Muscle of leg (tissue), 11 donors: Measurements from ENCODE around the gene HLA-DRB1. TPM values are rescaled to one million over a fixed set of nuclear protein-coding genes. Genes with fewer than 3 reads are reported as not detected.

Source experiments
- DNase-seq: peaks from one replicate; pipeline ENCODE4 v3.0.0; 2013
- H3K27ac ChIP-seq: one replicate; pipeline ENCODE4 v1.5.1; 2013; ENCODE audit warnings: mild to moderate bottlenecking, low read length, control low read depth
- H3K27me3 ChIP-seq: one replicate; pipeline ENCODE4 v1.6.1; 2013; ENCODE audit warnings: low read length; ENCODE audit not compliant: control insufficient read depth, insufficient read depth
- H3K36me3 ChIP-seq: one replicate; pipeline ENCODE4 v1.6.1; 2013; ENCODE audit warnings: low read length; ENCODE audit not compliant: control insufficient read depth, insufficient read depth
- H3K4me1 ChIP-seq: one replicate; pipeline ENCODE4 v1.6.1; 2013; ENCODE audit warnings: low read length; ENCODE audit not compliant: control insufficient read depth, insufficient read depth
- H3K4me3 ChIP-seq: one replicate; pipeline ENCODE4 v1.5.1; 2013; ENCODE audit warnings: low read length, control low read depth
- H3K9me3 ChIP-seq: replicated peaks from 2 replicates; pipeline ENCODE4 v1.6.1; 2013; ENCODE audit warnings: low read depth, low read length; ENCODE audit not compliant: control insufficient read depth
- WGBS: methylation state at CpG from one replicate; pipeline ENCODE4 v1.1.5; 2013; ENCODE audit warnings: missing lambda C conversion rate; ENCODE audit not compliant: insufficient coverage; 5-methylcytosine and 5-hydroxymethylcytosine counted together
- polyA plus RNA-seq, 8 donors: library from polyadenylated mRNA; unstranded; fragments of 120-200 nt; gene quantifications; one replicate each; pipeline versions ENCODE4 v1.2.1 to v1.2.3, GENCODE V29; 2013; ENCODE audit warnings: inconsistent platforms in 1 of 8, low replicate concordance in 1 of 8; ENCODE audit not compliant: insufficient read length in 8 of 8, insufficient read depth in 1 of 8
- total RNA-seq: library from RNA; stranded (reverse); fragments of 120-200 nt; gene quantifications from one replicate; pipeline ENCODE4 v1.2.4, GENCODE V29; 2013

The HLA-DRB1 gene
- total and polyA plus RNA-seq, 9 donors = 4.3 to 16.8 (median 12.0) TPM

- Histone ChIP-seq H3K4me3 (no peak overlapping the region), H3K27ac (no peak overlapping the region), H3K27me3 (no peaks in the 10 kb centered on the region), H3K9me3 (no peaks in the 10 kb centered on the region), H3K4me1 (no peaks in the 10 kb centered on the region), H3K36me3 (no peaks in the 10 kb centered on the region)
- DNase-seq = no peak
- 70% methylated on average over 2 of the region's 5 CpGs for WGBS
These were observed 35.5 kb upstream of the HLA-DRB1 start for GRCh38 chr6:32625137-32625536.

DNA sequence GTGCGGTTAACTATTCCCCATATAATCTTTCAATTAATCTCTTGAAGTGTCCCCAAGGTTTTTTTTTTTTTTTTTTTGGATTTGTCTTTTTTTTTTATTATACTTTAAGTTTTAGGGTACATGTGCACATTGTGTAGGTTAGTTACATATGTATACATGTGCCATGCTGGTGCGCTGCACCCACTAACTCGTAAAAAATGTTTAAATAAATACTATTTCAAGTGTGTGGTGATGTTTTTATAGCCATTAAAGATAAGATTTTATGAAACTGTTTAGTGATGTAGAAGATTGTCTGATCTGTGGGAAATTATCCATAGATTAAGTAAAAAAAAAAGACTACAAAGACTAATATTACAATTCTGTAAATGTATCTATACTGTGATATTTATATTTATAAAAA is 34.9 kb upstream of the HLA-DRB1 start:
- no peaks in the 10 kb centered on the region for H3K9me3 ChIP-seq
- no peaks in the 10 kb centered on the region for H3K36me3 ChIP-seq
- H3K27ac ChIP-seq = no peak overlapping the region
- no CpG with 5 or more reads among the region's 3 CpGs for WGBS
- H3K4me3 ChIP-seq = no peak overlapping the region
- no peaks in the 10 kb centered on the region for H3K27me3 ChIP-seq
- DNase-seq = no peak
- no peaks in the 10 kb centered on the region for H3K4me1 ChIP-seq

DNA sequence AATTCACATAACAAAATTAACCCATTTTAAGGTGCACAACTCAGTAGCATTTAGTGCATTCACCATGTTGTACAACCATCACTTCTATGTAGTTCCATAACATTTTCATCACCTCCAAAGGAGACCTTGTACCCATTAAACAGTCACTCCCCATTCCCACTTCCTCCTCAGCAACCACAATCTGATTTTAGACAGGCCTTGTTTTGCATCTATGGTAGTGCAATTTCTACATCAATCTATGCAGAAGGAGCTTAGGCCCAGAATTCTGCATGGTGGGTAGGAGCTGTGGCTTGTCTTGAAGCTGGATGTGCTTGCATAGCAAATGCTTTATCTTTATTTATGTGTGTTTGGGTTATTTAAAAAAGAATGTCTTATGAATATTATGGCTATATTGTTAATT is 34.0 kb upstream of the HLA-DRB1 start:
- H3K4me1 ChIP-seq = no peaks in the 10 kb centered on the region
- no peak overlapping the region for H3K4me3 ChIP-seq
- H3K36me3 ChIP-seq = no peaks in the 10 kb centered on the region
- H3K27ac ChIP-seq = no peak overlapping the region
- no peak for DNase-seq
- no peaks in the 10 kb centered on the region for H3K27me3 ChIP-seq
- H3K9me3 ChIP-seq = no peaks in the 10 kb centered on the region

GRCh38 chr6:32622545-32623401 is 33.1 kb upstream of the HLA-DRB1 start:
- Histone ChIP-seq H3K27ac (no peak overlapping the region), H3K4me1 (no peaks in the 10 kb centered on the region), H3K9me3 (no peaks in the 10 kb centered on the region), H3K27me3 (no peaks in the 10 kb centered on the region), H3K36me3 (no peaks in the 10 kb centered on the region), H3K4me3 (no peak overlapping the region)
- WGBS = no CpG with 5 or more reads among the region's 1 CpG
- peak; percentile 41 for DNase-seq

DNA sequence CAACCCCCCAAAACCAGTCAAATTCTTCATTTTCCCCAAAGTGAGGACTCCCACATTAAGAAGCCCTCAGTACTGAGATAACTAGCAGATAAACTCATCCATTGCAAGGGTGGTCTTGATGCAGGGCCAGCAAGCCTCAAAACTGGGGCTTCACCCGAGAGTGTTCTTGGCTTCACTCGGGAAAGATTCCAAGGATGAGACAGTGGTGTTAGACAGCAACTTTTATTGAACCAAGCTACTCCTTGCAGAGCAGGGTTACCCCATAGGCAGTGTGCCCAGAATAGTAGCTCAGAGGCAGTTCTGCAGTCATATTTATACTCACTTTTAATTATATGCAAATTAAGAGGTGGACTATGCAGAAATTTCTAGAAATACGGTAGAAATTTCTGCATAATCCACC is 31.7 kb upstream of the HLA-DRB1 start:
- no peak overlapping the region for H3K27ac ChIP-seq
- no peaks in the 10 kb centered on the region for H3K27me3 ChIP-seq

DNA sequence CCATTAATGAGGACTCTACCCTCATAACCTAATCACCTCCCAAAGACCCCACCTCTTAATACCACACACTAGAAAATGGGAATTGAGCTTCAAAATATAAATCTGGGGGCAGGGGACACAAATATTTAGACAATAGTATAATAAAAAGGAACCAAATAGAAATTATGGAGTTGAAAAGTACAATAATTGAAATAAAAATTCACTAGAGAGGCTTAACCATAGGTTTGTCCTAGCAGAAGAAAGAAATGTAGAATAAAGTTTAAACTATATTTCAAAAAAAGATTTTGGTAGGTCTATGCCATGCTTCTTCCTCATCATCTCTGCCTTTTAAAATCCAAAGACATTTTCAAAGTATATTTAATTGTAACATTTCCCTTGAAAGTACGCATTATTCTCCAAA is 28.1 kb upstream of the HLA-DRB1 start:
- Histone ChIP-seq H3K4me1 (no peaks in the 10 kb centered on the region), H3K36me3 (no peaks in the 10 kb centered on the region), H3K27me3 (peaks cover 2% of the 10 kb centered on the region), H3K27ac (no peak overlapping the region), H3K4me3 (no peak overlapping the region), H3K9me3 (no peaks in the 10 kb centered on the region)
- no peak for DNase-seq
- WGBS = no CpG with 5 or more reads among the region's 1 CpG

More for the DNA sequence above, 31.7 kb upstream of the HLA-DRB1 start:
- no peak for DNase-seq
- Histone ChIP-seq H3K9me3 (no peaks in the 10 kb centered on the region), H3K4me1 (no peaks in the 10 kb centered on the region), H3K4me3 (no peak overlapping the region), H3K36me3 (no peaks in the 10 kb centered on the region)
- WGBS = no CpG with 5 or more reads among the region's 3 CpGs

- Histone ChIP-seq H3K4me3 (no peak overlapping the region), H3K4me1 (no peaks in the 10 kb centered on the region), H3K27ac (no peak overlapping the region), H3K36me3 (no peaks in the 10 kb centered on the region), H3K9me3 (no peaks in the 10 kb centered on the region), H3K27me3 (peaks cover 2% of the 10 kb centered on the region)
- DNase-seq = no peak
- WGBS = 50% methylated on average over 2 of the region's 3 CpGs
These were observed 26.4 kb upstream of the HLA-DRB1 start for GRCh38 chr6:32615885-32616532.

- no peaks in the 10 kb centered on the region for H3K36me3 ChIP-seq
- H3K4me1 ChIP-seq = no peaks in the 10 kb centered on the region
- H3K27me3 ChIP-seq = peaks cover 2% of the 10 kb centered on the region
- H3K27ac ChIP-seq = no peak overlapping the region
- H3K9me3 ChIP-seq = no peaks in the 10 kb centered on the region
- H3K4me3 ChIP-seq = no peak overlapping the region
- WGBS = no CpG with 5 or more reads among the region's 1 CpG
- DNase-seq = no peak
These were observed 24.9 kb upstream of the HLA-DRB1 start for GRCh38 chr6:32614366-32615081.

DNA sequence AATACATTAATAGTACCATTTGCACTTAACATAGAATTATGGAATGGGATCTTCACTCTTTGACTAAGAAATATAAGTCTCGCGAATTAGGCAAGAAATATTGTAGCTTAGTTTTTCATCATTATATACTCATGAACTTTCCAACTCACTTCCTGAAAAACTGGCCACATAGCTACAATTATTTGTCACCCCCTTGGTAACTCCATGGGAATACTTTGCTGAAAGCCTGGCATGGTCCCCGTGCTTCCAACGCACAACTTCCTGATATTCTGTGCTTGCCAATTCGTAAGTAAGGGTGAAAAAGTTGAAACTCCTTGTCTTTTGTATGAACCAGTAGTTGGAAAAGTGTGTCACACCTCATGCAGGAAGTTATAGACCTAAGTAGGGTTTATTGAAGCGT is 23.8 kb upstream of the HLA-DRB1 start:
- no peak overlapping the region for H3K27ac ChIP-seq
- H3K9me3 ChIP-seq = no peaks in the 10 kb centered on the region
- DNase-seq = no peak
- H3K27me3 ChIP-seq = peaks cover 2% of the 10 kb centered on the region
- WGBS = no CpG with 5 or more reads among the region's 6 CpGs
- no peaks in the 10 kb centered on the region for H3K4me1 ChIP-seq
- H3K36me3 ChIP-seq = no peaks in the 10 kb centered on the region
- H3K4me3 ChIP-seq = no peak overlapping the region

DNA sequence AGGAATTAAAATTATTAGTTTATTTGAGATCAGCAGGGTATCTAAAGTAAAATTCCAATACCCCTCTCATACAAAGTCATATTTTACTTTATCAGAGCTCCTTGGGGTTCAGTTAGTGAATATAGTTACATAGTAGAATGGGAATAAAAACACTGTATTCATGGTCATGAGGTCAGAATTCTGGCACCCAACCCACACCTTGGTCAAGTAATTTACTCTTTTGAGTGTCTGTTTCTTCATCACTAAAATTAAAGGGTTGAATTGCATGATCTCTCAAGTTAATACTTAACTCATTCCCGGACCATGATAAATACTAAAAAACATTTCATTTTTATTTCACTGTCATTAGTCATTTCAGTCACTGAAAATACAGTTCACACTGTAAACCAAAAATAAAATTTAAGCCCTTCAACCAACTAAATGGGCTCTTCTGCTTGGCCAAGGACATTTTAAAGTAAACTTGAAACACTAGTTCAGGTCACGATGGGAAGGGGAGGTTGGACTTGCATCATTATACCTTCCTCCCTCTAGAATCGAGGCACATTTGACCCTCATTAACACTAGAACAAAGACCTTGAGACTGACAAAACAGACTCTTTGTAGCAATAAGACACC is 21.1 kb upstream of the HLA-DRB1 start:
- no peak overlapping the region for H3K27ac ChIP-seq
- H3K36me3 ChIP-seq = no peaks in the 10 kb centered on the region
- DNase-seq = no peak
- no peaks in the 10 kb centered on the region for H3K4me1 ChIP-seq
- no CpG with 5 or more reads among the region's 3 CpGs for WGBS
- no peak overlapping the region for H3K4me3 ChIP-seq
- no peaks in the 10 kb centered on the region for H3K9me3 ChIP-seq
- peaks cover 2% of the 10 kb centered on the region for H3K27me3 ChIP-seq
